ENCODE measurements around the gene MATN1.

DNA sequence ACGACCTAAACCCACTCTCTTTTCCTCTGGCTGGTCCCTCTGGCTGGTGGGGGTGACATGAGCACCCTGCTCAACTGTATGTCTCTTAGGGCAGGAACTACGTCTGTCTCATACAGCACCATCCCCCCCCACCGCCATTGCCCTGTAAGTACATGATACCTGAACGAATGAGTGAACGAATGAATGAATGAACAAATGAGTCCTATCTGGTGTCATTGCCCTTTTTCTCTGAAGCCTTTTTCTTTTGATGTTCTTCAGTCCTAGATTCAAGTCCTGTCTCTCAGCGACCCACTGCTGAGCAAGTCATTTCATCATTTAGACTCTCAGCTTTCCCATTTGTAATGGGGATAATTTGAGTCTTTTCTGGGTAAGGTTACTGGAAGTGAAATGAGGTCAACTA is 10.8 kb downstream of the MATN1 start:
- TF ChIP-seq, protein P1, sequence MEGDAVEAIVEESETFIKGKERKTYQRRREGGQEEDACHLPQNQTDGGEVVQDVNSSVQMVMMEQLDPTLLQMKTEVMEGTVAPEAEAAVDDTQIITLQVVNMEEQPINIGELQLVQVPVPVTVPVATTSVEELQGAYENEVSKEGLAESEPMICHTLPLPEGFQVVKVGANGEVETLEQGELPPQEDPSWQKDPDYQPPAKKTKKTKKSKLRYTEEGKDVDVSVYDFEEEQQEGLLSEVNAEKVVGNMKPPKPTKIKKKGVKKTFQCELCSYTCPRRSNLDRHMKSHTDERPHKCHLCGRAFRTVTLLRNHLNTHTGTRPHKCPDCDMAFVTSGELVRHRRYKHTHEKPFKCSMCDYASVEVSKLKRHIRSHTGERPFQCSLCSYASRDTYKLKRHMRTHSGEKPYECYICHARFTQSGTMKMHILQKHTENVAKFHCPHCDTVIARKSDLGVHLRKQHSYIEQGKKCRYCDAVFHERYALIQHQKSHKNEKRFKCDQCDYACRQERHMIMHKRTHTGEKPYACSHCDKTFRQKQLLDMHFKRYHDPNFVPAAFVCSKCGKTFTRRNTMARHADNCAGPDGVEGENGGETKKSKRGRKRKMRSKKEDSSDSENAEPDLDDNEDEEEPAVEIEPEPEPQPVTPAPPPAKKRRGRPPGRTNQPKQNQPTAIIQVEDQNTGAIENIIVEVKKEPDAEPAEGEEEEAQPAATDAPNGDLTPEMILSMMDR (IDR thresholded peaks at IDR 0.05; ENCODE audit: poor library complexity) = no peak
- TF ChIP-seq EZH2 (IDR thresholded peaks at IDR 0.05; ENCODE audit: borderline replicate concordance) = no peak
